ENCODE data around the gene NPAS3.

The NPAS3 gene

DNA sequence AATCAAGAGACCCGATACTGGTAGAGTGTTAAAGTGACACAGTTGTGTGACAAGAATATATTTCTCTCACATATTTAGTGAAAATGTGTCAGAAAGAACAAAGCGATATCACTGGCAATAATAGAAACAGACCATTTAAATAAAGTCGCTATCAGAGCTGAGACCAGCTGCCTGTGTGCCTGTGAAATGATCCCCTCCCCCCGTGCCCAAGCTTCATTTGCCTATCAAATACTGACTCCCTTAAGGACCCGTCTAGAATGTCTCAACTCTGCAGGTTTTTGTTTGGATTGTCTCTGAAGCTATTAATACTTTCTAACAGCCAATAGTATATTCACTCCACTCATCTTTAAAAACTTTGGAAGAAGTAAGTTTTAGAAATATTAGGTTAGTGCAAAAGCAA is 913.3 kb downstream of the NPAS3 start:
- TF ChIP-seq, protein P1, sequence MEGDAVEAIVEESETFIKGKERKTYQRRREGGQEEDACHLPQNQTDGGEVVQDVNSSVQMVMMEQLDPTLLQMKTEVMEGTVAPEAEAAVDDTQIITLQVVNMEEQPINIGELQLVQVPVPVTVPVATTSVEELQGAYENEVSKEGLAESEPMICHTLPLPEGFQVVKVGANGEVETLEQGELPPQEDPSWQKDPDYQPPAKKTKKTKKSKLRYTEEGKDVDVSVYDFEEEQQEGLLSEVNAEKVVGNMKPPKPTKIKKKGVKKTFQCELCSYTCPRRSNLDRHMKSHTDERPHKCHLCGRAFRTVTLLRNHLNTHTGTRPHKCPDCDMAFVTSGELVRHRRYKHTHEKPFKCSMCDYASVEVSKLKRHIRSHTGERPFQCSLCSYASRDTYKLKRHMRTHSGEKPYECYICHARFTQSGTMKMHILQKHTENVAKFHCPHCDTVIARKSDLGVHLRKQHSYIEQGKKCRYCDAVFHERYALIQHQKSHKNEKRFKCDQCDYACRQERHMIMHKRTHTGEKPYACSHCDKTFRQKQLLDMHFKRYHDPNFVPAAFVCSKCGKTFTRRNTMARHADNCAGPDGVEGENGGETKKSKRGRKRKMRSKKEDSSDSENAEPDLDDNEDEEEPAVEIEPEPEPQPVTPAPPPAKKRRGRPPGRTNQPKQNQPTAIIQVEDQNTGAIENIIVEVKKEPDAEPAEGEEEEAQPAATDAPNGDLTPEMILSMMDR (conservative IDR thresholded peaks at IDR 0.05) = no peak
- no peak overlapping the region for H3K27ac ChIP-seq

Measured in VCaP (cell line).